ENCODE data around the gene NOXA1. TPM values are rescaled to one million over a fixed set of nuclear protein-coding genes. Genes with fewer than 3 reads are reported as not detected.

Gene NOXA1
- total RNA-seq, 1 donor from 2014 or later, result 12.5 TPM

DNA sequence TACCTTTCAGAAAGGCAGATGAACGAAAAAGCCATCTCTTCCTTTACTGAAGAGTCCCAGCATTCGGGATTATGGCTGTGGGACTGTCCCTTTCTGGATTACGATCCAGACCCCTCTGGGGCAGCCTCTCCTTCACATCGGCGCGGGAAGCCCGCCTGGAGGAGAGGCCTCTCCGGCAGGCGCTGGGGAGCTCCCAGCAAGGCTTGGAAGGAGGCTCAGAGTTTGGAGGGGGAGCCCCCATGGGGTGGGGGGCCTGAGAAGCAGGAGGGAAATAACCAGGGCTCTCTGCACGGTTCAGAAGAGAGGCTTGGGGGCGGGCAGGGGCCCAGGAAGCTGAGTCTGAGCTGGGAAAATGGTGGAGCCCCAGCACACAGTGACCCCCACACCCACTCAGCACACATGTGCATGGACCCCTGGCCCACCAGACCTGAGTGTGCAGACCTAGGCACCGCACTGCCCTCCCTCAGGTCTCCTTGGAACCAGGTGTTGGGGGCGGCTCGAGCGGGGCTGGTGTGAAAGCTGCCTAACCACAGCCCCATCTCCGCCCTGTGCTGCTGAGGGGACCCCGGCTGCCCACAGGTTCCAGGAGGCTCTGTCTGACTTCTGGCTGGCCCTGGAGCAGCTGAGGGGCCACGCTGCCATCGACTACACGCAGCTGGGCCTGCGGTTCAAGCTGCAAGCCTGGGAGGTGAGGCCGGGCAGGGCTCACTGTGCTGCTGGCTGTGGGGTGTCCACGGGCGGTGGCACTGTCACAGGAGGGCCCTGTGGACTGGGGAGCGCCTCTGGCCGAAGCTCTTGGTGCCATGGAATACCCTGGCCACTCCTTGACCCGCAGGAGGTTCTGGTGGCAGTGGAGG, 4.5 kb downstream of the NOXA1 start:
- no peak for DNase-seq (ENCODE audit: low spot score)

DNA sequence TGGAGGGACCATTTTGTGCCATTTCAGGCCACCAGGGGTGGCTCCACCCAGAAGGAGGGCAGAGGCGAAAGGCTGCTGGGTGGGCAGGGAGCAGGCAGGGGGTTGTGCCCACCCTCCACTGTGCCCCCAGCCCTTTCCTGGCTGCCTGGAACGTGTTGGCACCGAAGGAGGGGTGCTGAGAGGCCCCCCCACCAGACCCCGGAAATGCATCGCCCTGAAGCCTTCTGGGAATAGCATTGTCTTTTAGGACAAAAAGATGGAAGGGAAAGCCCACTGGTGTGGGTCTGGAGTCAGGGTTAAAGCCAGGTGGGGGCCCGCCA, 5.1 kb downstream of the NOXA1 start:
- DNase-seq (ENCODE audit: low spot score), result no peak

DNA sequence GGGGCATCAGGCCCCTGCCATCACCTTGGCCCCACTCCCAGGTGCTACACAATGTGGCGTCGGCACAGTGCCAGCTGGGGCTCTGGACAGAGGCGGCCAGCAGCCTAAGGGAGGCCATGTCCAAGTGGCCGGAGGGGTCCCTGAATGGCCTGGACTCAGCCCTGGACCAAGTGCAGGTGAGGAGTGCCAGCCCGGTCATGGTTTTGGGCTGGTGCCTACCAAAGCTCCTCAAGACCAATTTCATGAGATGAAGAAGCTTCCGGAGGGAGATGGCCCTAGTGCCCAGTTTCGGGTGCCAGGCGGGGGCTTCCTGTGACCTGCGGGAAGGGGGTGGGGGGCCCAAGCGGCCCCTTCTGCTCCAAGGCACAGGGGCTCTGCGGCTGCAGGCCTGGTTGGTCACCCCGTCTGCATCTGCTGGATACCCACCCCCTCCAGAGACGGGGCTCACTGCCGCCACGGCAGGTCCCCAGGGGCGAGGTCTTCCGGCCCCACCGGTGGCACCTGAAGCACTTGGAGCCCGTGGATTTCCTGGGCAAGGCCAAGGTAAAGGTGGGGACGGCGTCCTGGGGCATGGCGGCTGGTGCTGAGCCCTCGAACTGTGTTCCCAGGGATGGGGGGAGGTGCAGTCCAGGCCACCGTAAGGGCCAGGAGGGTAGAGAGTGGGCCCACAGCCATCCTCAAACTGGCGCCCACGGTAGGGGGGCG, 5.8 kb downstream of the NOXA1 start:
- no peak for DNase-seq (ENCODE audit: low spot score)

GRCh38 chr9:137429546-137429890, 6.3 kb downstream of the NOXA1 start:
- DNase-seq (ENCODE audit: low spot score), result no peak

GRCh38 chr9:137429974-137430722, 7.0 kb downstream of the NOXA1 start:
- DNase-seq (ENCODE audit: low spot score), result no peak

- no peak for DNase-seq (ENCODE audit: low spot score)
These were observed 7.7 kb downstream of the NOXA1 start for GRCh38 chr9:137430723-137431415.

- DNase-seq (ENCODE audit: low spot score), result no peak
These were observed 8.3 kb downstream of the NOXA1 start for GRCh38 chr9:137431416-137431931.

- no peak for DNase-seq (ENCODE audit: low spot score)
These were observed 9.6 kb downstream of the NOXA1 start for GRCh38 chr9:137432687-137433348.

GRCh38 chr9:137433349-137433915, 10.2 kb downstream of the NOXA1 start:
- no peak for DNase-seq (ENCODE audit: low spot score)

DNA sequence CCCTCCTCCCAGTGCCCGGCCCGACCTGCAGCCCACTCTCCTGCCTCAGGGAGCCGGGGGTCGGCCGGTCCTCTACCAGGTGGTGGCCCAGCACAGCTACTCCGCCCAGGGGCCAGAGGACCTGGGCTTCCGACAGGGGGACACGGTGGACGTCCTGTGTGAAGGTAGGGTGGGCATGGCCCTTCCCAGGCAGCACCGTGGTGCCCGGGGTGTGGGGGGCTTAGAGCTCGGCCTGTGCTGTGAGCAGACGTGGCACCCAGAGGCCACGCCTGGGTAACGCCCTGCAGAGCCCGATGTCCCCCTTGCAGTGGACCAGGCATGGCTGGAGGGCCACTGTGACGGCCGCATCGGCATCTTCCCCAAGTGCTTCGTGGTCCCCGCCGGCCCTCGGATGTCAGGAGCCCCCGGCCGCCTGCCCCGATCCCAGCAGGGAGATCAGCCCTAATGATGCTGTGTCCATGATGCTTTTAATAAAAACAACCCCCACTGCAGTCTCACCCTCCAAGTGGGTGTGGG, 10.8 kb downstream of the NOXA1 start:
- no peak for DNase-seq (ENCODE audit: low spot score)

DNA sequence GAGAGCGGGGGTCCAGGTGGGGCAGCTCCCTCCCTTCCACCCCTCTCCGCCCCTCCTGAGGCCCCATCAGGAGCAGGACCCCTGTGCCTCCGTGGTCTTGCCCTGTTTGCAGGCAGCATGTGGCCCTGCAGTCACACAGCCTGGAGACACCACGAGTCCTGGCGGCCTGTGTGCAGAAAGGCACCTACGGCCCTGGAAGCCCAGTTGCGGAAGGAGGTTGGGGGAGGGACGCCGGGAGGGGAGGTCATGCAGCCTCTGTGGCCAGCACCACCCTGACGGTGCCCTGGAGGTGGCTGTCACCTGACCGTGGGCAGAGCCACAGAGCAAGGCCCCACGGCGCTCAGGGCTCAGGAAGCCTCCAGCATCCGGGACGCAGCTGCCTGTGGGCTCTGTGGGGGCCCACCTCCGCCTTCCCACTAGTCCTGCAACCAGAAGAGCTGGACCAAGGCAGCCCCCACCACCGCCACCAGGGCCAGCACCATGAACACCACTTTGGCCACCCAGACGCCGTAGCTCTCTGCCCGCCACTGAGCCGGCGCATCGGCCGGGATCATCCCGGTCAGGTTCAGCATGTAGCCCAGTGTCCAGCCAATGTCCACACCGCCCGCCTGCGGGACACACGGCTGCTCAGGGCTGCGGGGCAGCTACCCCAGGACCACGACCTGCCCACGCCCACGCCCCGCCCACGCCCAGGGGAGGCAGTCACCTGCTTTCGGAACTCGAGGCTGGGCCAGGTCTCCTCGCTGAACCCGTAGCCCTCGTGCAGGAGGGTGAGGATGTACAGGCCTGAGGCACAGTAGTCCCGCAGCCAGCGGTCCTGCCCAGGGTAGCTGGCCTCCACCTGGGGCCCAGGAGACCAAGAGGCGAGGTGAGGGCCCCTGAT, 11.5 kb downstream of the NOXA1 start:
- DNase-seq (ENCODE audit: low spot score), result no peak

- no peak for DNase-seq (ENCODE audit: low spot score)
These were observed 12.2 kb downstream of the NOXA1 start for GRCh38 chr9:137435381-137435891.

GRCh38 chr9:137435980-137436760, 13.0 kb downstream of the NOXA1 start:
- DNase-seq (ENCODE audit: low spot score), result peak; percentile 83

DNA sequence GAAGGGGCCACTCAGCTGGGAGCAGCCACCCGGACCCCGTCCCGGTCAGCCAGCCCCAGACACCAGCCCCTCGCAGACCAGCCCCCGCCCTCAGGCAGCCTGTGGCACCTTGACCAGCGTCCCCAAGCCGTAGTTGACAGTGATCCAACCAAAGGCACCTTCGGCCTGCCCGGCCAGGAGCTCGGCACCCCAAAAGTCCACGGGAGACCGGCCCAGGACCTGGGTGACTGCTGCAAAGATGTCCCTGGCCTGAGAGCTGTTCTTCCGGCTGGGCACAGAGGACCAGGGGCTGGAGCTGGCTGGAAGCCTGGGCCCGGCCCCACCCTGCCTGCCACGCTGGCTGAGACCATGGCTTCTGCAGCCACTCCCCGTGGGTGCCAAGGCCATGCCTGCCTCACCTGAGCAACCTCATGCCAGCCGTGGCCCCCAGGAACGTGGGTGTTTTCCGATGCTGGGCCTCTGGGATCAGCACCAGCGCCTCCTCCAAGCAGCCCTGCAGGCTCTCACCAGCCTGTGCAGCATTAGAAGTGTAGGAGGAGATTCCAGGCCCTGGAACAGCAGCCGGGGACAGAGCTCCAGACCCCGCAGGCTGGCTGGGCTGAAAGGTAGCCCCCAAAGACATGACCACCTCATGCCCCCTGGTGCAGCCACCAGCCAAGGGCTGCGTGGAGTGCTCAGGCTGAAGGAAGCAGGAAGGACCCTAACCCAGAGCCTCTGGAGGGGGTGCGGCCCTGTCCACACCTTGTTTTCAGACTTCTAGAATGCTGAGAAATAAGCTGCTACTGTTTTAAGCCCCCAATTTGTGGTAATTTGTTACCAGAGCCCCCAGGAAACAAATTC, 13.8 kb downstream of the NOXA1 start:
- no peak for DNase-seq (ENCODE audit: low spot score)

- DNase-seq (ENCODE audit: low spot score), result no peak
These were observed 14.7 kb downstream of the NOXA1 start for GRCh38 chr9:137437691-137438590.

- DNase-seq (ENCODE audit: low spot score), result no peak
These were observed 15.5 kb downstream of the NOXA1 start for GRCh38 chr9:137438591-137439157.

All from ureter (tissue), 1 donor.